ENCODE measurements around the gene SORL1-AS1.

The SORL1-AS1 gene

DNA sequence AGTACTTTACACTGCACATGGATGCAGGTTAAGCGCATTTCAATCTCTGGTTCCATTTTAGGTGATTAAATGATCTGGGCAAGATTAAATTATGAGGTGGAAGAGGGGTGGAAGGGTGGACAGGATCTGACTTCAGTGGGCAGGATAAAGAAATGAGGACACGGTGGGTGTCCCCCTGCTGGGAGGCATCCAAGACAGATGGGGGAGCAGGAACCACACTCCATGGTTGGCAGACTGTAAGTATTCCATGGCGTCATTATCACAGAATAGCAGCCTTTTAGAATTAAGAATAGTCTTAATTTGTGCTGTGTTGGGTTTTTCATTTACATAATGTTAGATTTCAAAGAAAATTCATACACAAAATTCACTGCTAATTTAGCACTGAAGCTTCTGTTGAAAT is 8.2 kb downstream of the SORL1-AS1 start:
- DNase-seq (ENCODE audit: low read depth, low spot score), result no peak
- no peak for TF ChIP-seq FOXP2 (optimal IDR thresholded peaks at IDR 0.05; ENCODE audit: control extremely low read depth, extremely low read length, insufficient read depth)
- TF ChIP-seq EZH2 (IDR thresholded peaks at IDR 0.05), result no peak
- no peak for TF ChIP-seq POLR2AphosphoS5 (IDR thresholded peaks at IDR 0.05; ENCODE audit: borderline replicate concordance, low read depth, low read length)
- Histone ChIP-seq H3K4me3 (no peak overlapping the region), H3K27ac (no peak overlapping the region), H3K9me3 (ENCODE audit: low read depth, low read length) (no peaks in the 10 kb centered on the region), H3K9ac (ENCODE audit: insufficient read length) (no peak overlapping the region), H3K36me3 (ENCODE audit: insufficient read depth, low read length) (no peaks in the 10 kb centered on the region)

DNA sequence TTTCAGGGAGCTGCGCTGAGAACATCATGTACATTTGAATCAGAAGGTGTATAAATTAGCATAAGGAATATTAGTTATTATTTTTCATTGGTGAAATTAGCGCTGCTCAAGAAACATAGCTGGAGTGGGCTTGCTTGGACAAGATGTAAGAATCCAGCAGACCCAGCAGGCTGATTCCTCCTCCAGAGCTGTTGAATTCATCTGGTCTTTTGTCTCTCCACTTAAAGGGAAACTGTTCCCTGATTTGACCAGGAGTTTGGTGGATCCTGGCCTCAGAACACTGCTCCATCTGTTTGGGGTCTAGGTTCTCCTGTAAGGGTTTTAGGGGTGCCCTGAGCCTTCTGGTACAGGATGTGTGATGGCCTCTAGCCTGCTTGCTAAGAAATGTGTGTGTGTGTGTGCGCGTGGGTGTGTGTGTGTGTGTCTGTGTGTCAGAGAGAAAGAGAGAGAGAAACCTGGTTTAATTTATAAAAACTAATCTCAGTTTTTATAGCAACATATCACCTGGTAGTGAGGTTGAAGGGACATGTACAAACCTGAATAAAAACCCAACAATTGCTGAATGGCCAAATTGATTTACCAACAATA is 9.0 kb downstream of the SORL1-AS1 start:
- Histone ChIP-seq H3K36me3 (ENCODE audit: insufficient read depth, low read length) (no peaks in the 10 kb centered on the region), H3K9ac (ENCODE audit: insufficient read length) (no peak overlapping the region), H3K9me3 (ENCODE audit: low read depth, low read length) (no peaks in the 10 kb centered on the region), H3K4me3 (no peak overlapping the region), H3K27ac (no peak overlapping the region)
- no peak for TF ChIP-seq EZH2 (IDR thresholded peaks at IDR 0.05)
- no peak for TF ChIP-seq POLR2AphosphoS5 (IDR thresholded peaks at IDR 0.05; ENCODE audit: borderline replicate concordance, low read depth, low read length)
- no peak for TF ChIP-seq FOXP2 (optimal IDR thresholded peaks at IDR 0.05; ENCODE audit: control extremely low read depth, extremely low read length, insufficient read depth)
- no peak for DNase-seq (ENCODE audit: low read depth, low spot score)

DNA sequence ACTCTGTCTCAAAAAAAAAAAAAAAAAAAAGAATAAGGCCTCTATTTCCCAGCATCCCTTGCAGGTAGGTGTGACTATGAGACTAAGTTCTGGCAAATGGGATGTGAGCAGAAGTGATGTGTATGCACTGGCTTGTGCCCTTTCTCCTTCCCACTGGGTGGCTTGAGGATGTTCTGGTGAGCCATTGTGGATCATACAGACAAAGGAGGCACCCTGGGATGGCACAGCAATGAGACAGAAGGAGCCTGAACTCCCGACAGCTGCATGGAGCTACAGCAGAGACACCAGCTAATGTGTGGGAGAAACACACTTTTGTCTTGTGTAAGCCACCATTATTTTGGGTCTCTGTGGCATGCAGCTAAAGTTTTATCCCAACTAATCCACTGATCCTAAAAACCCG is 11.2 kb downstream of the SORL1-AS1 start:
- H3K27ac ChIP-seq, result no peak overlapping the region
- DNase-seq (ENCODE audit: low read depth, low spot score), result no peak
- no peaks in the 10 kb centered on the region for H3K9me3 ChIP-seq (ENCODE audit: low read depth, low read length)
- no peak overlapping the region for H3K4me3 ChIP-seq
- no peak overlapping the region for H3K9ac ChIP-seq (ENCODE audit: insufficient read length)
- TF ChIP-seq EZH2 (IDR thresholded peaks at IDR 0.05), result no peak
- no peaks in the 10 kb centered on the region for H3K36me3 ChIP-seq (ENCODE audit: insufficient read depth, low read length)

DNA sequence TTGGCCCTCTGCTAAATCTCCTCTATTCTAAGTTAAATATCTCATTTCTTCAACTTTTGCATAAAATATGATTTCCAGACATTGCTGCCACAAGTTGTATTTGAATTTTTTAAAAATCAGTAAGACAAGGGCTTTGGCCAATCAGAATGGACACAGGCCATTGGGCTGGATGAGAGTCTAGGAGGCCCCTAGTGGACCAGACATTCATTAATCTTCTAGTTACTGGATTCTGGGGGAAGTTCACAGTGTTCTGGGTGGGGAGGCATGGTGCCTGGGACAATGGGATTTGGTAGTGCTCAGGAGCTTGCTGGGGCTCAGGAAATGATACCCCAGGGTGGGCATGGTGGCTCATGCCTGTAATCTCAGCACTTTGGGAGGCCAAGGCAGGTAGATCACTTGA is 13.0 kb downstream of the SORL1-AS1 start:
- TF ChIP-seq POLR2AphosphoS5 (IDR thresholded peaks at IDR 0.05; ENCODE audit: borderline replicate concordance, low read depth, low read length) (no peak), FOXP2 (optimal IDR thresholded peaks at IDR 0.05; ENCODE audit: control extremely low read depth, extremely low read length, insufficient read depth) (no peak), EZH2 (IDR thresholded peaks at IDR 0.05) (no peak)
- Histone ChIP-seq H3K4me3 (no peak overlapping the region), H3K9ac (ENCODE audit: insufficient read length) (no peak overlapping the region), H3K27ac (no peak overlapping the region), H3K36me3 (ENCODE audit: insufficient read depth, low read length) (no peaks in the 10 kb centered on the region), H3K9me3 (ENCODE audit: low read depth, low read length) (no peaks in the 10 kb centered on the region)
- DNase-seq (ENCODE audit: low read depth, low spot score), result no peak

DNA sequence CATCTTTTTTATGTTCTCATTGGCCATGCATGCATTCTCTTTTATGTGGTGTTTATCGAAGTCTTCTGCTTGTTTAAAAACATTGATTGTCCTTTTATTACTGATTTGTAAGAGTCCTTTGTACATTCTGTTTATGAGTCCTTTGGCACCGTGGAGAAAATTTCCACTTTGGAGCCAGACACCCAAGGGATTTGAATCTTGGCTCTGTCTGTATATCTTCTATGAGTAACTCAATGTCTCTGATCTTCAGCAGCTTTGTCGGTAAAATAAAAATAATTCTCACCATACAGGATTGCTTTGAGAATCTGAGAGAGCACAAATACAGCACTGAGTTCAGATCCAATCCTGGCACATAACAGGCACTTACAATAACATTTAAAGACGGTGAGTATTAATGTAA is 13.4 kb downstream of the SORL1-AS1 start:
- DNase-seq (ENCODE audit: low read depth, low spot score), result no peak
- no peak overlapping the region for H3K27ac ChIP-seq
- H3K9me3 ChIP-seq (ENCODE audit: low read depth, low read length), result no peaks in the 10 kb centered on the region
- H3K9ac ChIP-seq (ENCODE audit: insufficient read length), result no peak overlapping the region
- no peaks in the 10 kb centered on the region for H3K36me3 ChIP-seq (ENCODE audit: insufficient read depth, low read length)
- no peak overlapping the region for H3K4me3 ChIP-seq
- no peak for TF ChIP-seq POLR2AphosphoS5 (IDR thresholded peaks at IDR 0.05; ENCODE audit: borderline replicate concordance, low read depth, low read length)
- TF ChIP-seq FOXP2 (optimal IDR thresholded peaks at IDR 0.05; ENCODE audit: control extremely low read depth, extremely low read length, insufficient read depth), result no peak
- TF ChIP-seq EZH2 (IDR thresholded peaks at IDR 0.05), result no peak

DNA sequence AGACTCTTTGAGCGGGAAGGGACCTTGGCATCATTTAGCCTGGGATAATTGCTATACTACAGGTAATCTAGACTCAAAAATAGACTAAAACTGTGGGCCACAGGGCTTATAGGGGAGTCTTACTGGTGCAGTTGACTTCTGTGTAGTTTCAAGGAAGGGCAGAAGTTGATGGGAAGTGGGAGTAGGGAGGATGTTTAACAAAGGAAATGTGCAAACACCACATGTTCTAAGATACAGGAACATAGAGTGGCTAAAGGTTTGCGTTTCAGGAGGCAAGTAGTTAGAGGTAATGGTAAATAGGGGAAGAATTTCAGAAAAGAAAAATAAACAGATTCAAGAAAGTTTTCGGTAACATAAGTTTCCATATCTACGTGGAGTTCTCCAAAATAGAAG is 15.1 kb downstream of the SORL1-AS1 start:
- H3K4me3 ChIP-seq, result no peak overlapping the region
- H3K27ac ChIP-seq, result no peak overlapping the region
- DNase-seq (ENCODE audit: low read depth, low spot score), result no peak
- no peaks in the 10 kb centered on the region for H3K36me3 ChIP-seq (ENCODE audit: insufficient read depth, low read length)
- no peaks in the 10 kb centered on the region for H3K9me3 ChIP-seq (ENCODE audit: low read depth, low read length)
- H3K9ac ChIP-seq (ENCODE audit: insufficient read length), result no peak overlapping the region
- no peak for TF ChIP-seq FOXP2 (optimal IDR thresholded peaks at IDR 0.05; ENCODE audit: control extremely low read depth, extremely low read length, insufficient read depth)

DNA sequence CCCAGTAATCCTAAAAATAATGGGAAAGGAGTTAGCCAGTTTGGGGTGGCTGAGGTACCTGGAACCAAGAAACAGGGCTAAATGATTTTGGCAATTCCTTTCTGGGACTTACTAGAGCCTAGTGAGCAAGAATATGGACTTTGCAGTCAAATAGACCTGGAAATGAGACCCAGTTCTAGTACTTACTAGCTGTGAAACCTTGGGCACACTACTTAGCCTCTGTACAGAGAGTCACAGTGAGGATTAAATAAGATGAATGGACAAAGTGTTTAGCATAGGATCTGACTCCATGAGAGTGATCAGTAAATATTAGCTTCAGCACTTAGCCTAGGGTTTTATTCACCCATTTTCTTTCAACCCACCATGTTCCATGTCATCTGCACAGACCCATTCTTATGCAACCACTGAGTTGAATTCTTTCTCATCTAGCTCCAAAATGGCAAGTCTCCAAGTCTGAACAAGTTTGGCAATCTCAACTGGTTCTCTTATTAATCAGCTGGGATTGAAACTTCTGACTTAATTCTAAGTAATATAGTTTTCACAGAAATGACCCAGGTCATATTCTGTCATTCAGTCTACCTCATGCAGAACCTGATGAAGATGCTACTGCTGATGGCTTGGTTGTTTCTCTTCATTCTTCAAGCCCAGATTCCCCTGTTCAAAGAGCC is 15.6 kb downstream of the SORL1-AS1 start:
- no peak overlapping the region for H3K27ac ChIP-seq
- no peak for DNase-seq (ENCODE audit: low read depth, low spot score)
- H3K9me3 ChIP-seq (ENCODE audit: low read depth, low read length), result no peaks in the 10 kb centered on the region

DNA sequence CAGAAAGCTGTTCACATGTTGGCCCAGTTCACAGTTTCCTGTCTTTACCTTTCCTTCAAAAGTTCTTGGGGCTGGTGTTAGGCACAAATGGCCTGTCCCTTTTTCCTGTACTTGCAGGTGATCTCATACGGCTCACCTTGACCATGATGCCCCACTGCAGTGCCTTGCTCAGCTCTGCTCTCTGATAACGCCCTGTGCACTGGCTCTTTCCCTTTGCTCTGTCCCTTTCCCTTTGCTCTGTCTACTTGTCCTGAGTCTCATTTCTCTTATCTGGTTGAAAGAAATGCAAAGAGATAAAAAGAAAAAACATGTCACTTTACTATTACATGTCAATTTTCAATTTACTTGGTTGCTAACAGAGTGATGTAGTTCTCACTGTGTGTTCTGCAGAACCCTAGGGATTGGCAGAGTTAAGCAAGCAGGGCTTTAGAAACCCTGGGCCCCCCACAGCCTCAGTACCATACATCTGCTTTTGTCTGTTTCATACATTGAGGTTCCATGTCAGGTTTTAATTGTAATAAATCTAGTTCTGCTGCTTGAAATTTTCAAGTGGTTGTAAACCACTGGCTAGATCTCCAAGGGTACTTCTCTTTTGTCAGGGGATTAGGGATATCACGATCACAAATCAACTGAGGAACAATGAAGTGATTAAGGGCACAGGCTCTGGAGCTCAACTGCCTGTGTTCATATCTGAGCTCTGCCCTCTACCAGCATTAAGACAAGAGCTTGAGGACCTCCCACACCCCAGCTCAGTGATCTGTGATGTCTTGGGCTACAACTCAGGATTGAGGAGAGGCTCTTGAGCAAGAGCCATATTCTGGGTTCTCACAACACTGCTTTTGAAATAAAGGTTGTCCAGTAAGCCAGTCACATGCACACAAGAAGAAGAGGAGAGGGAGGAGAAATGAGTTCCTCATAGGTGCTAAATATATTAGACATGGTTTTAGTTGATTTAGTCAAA is 16.9 kb downstream of the SORL1-AS1 start:
- H3K4me3 ChIP-seq, result no peak overlapping the region
- H3K36me3 ChIP-seq (ENCODE audit: insufficient read depth, low read length), result no peaks in the 10 kb centered on the region
- TF ChIP-seq POLR2AphosphoS5 (IDR thresholded peaks at IDR 0.05; ENCODE audit: borderline replicate concordance, low read depth, low read length) (no peak), EZH2 (IDR thresholded peaks at IDR 0.05) (no peak), FOXP2 (optimal IDR thresholded peaks at IDR 0.05; ENCODE audit: control extremely low read depth, extremely low read length, insufficient read depth) (no peak)
- H3K27ac ChIP-seq, result no peak overlapping the region
- H3K9me3 ChIP-seq (ENCODE audit: low read depth, low read length), result no peaks in the 10 kb centered on the region
- DNase-seq (ENCODE audit: low read depth, low spot score), result no peak
- no peak overlapping the region for H3K9ac ChIP-seq (ENCODE audit: insufficient read length)

More for the DNA sequence above, 15.6 kb downstream of the SORL1-AS1 start:
- no peak for TF ChIP-seq POLR2AphosphoS5 (IDR thresholded peaks at IDR 0.05; ENCODE audit: borderline replicate concordance, low read depth, low read length)
- no peak for TF ChIP-seq EZH2 (IDR thresholded peaks at IDR 0.05)
- no peak for TF ChIP-seq FOXP2 (optimal IDR thresholded peaks at IDR 0.05; ENCODE audit: control extremely low read depth, extremely low read length, insufficient read depth)
- H3K4me3 ChIP-seq, result no peak overlapping the region
- no peaks in the 10 kb centered on the region for H3K36me3 ChIP-seq (ENCODE audit: insufficient read depth, low read length)
- H3K9ac ChIP-seq (ENCODE audit: insufficient read length), result no peak overlapping the region

Measured in SK-N-MC (cell line).